ENCODE results near the gene GATB.

The GATB gene

GRCh38 chr4:151675411-151675971 is 85.3 kb downstream of the GATB start:
- DNase-seq (ENCODE audit: low read depth, low spot score): no peak

- DNase-seq (ENCODE audit: low read depth, low spot score): peak; percentile 77
Measured at GRCh38 chr4:151674804-151675391, 85.9 kb downstream of the GATB start.

GRCh38 chr4:151673908-151674520 is 86.8 kb downstream of the GATB start:
- no peak for DNase-seq (ENCODE audit: low read depth, low spot score)

- DNase-seq (ENCODE audit: low read depth, low spot score): no peak
Measured at GRCh38 chr4:151672996-151673395, 87.8 kb downstream of the GATB start.

- no peak for DNase-seq (ENCODE audit: low read depth, low spot score)
Measured at GRCh38 chr4:151671541-151672059, 89.2 kb downstream of the GATB start.

- no peak for DNase-seq (ENCODE audit: low read depth, low spot score)
Measured at GRCh38 chr4:151670843-151671242, 90.0 kb downstream of the GATB start.

GRCh38 chr4:151669990-151670389 is 90.8 kb downstream of the GATB start:
- DNase-seq (ENCODE audit: low read depth, low spot score): no peak

GRCh38 chr4:151668689-151669402 is 92.0 kb downstream of the GATB start:
- DNase-seq (ENCODE audit: low read depth, low spot score): no peak

GRCh38 chr4:151667666-151668065 is 93.1 kb downstream of the GATB start:
- no peak for DNase-seq (ENCODE audit: low read depth, low spot score)

GRCh38 chr4:151667048-151667447 is 93.8 kb downstream of the GATB start:
- DNase-seq (ENCODE audit: low read depth, low spot score): no peak

GRCh38 chr4:151666501-151666900 is 94.3 kb downstream of the GATB start:
- no peak for DNase-seq (ENCODE audit: low read depth, low spot score)

- no peak for DNase-seq (ENCODE audit: low read depth, low spot score)
Measured at GRCh38 chr4:151665785-151666127, 95.1 kb downstream of the GATB start.

GRCh38 chr4:151665022-151665784 is 95.6 kb downstream of the GATB start:
- no peak for DNase-seq (ENCODE audit: low read depth, low spot score)

- no peak for DNase-seq (ENCODE audit: low read depth, low spot score)
Measured at GRCh38 chr4:151664289-151664688, 96.5 kb downstream of the GATB start.

- DNase-seq (ENCODE audit: low read depth, low spot score): no peak
Measured at GRCh38 chr4:151663109-151663508, 97.7 kb downstream of the GATB start.

- DNase-seq (ENCODE audit: low read depth, low spot score): no peak
Measured at GRCh38 chr4:151661873-151662272, 98.9 kb downstream of the GATB start.

- no peak for DNase-seq (ENCODE audit: low read depth, low spot score)
Measured at GRCh38 chr4:151660676-151661075, 100.1 kb downstream of the GATB start.

- peak; percentile 88 for DNase-seq (ENCODE audit: low read depth, low spot score)
Measured at GRCh38 chr4:151659601-151660364, 101.0 kb downstream of the GATB start.

GRCh38 chr4:151658959-151659600 is 101.7 kb downstream of the GATB start:
- DNase-seq (ENCODE audit: low read depth, low spot score): peak; percentile 37

GRCh38 chr4:151657896-151658295 is 102.9 kb downstream of the GATB start:
- DNase-seq (ENCODE audit: low read depth, low spot score): no peak

- no peak for DNase-seq (ENCODE audit: low read depth, low spot score)
Measured at GRCh38 chr4:151656058-151656457, 104.7 kb downstream of the GATB start.
